NCI-H524 treated with DMSO at 0.1 percent for 48 hours (cell line): ENCODE measurements around the gene KIF26A.
"Not testable (repeated sequence)": the region's sequence is repeated elsewhere in the genome, so short reads cannot be mapped to it uniquely, and the experiment has no call there.

Source experiments
- DNase-seq: peaks from one replicate; lab custom pipeline; 2025; lab: John Stamatoyannopoulos, UW

The KIF26A gene

GRCh38 chr14:104143521-104144452 is 5.4 kb downstream of the KIF26A start:
- no peak for DNase-seq

- DNase-seq, result no peak
These were observed 6.0 kb downstream of the KIF26A start for GRCh38 chr14:104144453-104144790.

DNA sequence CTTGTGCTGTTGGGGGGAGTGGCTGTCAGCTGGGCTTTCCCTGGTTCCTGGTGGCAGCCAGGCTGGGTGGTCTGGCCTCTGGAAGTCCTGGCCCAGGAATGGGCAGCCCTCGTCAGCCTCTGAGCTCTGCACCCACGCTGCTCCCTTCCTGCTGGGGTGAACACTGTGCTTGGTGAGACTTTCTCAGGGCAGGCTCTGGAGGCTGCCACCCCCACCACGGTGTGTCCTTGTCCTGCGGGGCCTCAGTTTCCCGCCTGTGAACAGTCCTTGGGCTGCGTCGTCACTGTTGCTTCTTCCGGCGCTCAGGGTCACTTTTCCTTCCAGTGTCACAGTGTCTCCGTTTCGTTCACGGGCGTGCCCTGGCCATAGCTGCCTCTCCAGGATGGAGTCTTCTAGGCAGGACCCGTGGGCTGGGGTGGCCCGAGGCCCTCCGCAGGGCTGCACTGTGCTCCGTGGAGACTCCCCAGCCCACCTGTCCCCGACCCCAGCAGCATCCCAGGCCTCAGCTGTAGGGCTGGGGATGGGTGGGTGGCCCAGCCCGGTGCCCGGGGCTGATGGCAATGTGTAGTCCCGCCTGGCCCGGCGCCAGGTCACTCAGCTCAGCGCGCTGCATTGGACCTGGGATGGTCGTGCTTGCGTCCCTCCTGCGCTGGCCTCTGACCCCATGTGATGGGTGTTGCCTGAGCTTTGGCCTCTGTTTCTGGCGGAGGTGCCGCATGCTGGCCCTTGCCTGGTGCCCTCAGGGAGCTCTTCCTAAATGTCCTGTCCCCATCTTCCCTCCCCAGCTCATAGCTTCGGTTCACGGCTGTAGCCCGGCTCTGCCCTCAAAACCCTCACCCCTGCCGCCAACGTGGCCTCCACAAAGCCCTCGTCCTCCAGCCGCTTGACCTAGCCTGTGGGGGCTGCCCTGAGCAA is 6.8 kb downstream of the KIF26A start:
- no peak for DNase-seq

GRCh38 chr14:104145826-104146601 is 7.6 kb downstream of the KIF26A start:
- DNase-seq, result no peak

GRCh38 chr14:104146651-104147345 is 8.4 kb downstream of the KIF26A start:
- no peak for DNase-seq

GRCh38 chr14:104147346-104148125 is 9.1 kb downstream of the KIF26A start:
- no peak for DNase-seq

DNA sequence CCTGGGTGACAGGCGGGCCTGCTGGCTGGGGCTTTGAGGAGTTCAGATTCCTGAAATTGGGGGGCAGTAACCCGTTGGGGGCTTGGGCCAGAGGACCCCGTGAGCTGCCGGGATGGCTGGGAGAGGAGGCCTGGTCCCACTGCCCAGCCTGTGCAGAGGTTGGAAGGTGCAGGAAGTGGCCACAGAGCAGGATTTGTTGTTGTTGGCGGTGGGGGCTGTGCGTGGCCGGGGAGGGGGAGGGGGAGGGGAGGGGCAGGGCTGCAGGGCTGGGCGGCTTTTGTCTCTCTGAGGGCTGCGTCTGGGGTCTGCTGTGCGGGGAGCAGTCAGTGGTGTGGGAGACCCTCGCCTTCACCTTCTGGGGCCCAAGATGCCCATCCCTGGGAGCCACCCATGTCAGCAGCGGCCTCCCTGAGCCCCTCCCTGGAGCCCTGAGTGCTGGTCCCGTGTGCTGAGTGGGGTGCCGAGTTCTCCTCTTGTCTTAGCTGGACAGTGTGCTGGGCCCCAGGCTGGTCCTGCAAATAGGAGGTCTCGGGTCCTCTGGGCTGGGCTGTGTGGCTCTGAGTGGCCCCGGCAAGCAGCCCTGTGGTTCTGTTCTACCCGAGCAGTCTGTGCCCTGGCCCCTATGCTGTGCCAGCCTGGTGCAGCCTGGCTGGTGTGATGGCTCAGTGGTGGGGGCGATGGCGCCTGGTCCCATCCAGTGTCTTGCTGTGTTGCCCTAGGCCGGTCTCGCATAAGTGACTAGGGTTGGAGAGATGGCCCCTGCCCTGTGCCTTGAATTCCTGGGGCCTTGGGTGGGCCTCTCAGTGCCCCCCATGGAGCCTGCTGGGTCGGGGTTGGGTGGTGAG is 10.3 kb downstream of the KIF26A start:
- DNase-seq, result no peak

DNA sequence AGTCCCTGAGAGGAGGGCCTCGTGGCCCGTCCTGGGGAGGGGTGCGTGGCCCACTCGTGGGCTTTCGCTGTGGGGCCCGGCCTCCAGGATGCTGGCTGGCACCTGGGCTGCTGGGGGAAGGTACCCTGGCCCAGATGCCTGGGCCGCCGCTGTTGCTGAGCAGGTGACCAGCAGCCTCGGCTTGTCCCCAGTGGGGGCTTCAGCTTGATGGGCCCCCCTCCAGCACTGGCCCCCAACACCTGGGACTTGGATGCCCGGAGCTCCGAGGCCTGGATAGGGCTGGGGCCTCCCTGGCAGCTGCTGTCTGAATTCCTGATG is 10.8 kb downstream of the KIF26A start:
- DNase-seq, result no peak

DNA sequence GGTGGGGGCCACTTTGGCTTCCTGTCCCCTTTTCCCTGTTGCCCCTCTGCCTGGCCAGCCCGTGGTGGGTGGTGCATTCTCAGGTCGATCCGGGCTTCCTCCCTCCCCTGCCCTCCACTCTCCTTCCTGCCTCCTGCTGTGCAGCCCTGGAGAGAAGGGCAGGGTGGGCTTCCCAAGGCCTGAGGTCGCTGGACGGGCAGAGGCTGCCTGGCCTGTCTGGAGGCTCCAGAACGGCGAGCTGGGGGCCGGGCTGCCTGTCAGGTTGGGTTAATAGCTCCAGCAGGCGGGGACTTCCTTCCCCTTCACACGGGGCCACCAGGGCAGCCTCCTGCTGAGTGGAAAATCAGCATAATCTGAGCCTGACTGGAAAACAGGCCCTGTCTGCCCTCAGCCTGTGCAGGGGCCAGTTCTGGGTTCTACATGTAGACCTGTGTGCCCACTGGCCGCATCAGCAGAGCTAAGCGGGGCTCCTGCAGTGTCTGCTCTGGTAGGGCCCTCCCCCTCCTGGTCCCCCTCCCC is 11.3 kb downstream of the KIF26A start:
- DNase-seq, result peak; percentile 44

GRCh38 chr14:104150136-104151025 is 12.0 kb downstream of the KIF26A start:
- DNase-seq, result peak; percentile 94

DNA sequence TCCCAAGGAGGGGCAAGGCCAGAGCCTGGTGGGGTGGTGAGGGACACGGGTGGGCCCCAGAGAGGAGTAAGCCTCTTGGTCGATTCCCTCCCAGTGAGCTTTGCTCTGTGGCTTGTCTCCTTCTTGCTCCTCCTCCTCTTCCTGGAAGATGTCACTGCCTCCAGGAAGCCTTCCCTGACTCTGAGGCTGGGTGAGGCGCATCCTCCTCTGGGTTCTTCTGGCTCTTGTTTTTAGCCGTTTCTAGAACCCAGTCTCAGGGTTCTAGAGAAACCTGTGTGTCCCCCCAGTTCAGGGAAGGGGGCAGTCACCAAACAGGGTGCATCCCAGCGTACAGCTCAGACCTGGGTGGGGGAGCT is 12.6 kb downstream of the KIF26A start:
- DNase-seq, result no peak

GRCh38 chr14:104151566-104152245 is 13.3 kb downstream of the KIF26A start:
- no peak for DNase-seq

DNA sequence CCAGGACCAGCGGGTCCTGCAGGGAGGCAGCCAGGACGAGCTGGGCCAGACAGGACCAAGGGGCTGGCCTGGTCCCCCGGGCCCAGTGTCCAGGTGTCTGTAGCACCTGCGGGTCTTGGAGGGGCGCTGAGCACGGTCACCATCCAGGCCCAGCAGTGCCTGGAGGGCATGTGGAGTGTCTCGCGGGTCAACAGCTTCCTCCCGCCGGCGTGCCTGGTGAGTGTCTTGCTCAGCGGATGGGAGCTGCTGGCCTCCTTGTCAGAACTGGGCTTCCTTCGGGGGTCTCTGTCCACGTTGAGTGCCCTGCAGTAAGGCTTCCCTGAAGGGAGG is 13.8 kb downstream of the KIF26A start:
- no peak for DNase-seq

DNA sequence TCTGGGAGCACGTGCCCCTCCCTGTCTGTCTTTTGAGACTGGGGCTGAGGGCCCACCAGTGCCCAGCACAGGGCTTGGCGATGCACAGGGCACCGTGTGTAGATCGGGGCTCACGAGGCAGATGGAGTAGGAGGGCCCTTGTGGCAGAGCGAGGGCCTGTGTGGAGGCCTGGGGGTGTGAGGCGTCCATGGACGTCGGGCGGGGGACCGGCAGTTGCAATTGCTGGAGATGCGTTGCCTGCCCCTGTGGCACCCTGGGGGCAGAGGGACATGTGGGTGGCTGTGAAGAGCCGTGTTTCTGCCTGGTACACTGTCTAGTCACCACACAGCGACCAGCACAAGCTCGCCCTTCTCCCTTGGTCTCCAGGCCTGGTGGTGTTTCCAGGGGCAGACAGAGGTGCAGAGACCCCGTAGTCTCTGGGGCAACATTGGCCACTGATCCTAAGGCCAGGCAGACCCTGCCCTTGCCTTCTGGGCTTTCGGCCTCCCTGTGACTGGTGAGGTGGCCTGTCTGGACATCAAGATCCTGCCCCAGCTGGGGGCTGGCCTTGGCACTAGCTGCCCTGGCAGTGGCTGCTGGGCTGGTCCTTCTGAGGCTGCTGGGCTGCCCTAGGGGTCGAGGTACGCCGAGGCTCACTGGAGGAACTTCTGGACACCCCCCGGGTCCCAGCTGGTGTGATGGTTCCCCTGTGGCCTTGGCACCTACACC is 14.5 kb downstream of the KIF26A start:
- no peak for DNase-seq

DNA sequence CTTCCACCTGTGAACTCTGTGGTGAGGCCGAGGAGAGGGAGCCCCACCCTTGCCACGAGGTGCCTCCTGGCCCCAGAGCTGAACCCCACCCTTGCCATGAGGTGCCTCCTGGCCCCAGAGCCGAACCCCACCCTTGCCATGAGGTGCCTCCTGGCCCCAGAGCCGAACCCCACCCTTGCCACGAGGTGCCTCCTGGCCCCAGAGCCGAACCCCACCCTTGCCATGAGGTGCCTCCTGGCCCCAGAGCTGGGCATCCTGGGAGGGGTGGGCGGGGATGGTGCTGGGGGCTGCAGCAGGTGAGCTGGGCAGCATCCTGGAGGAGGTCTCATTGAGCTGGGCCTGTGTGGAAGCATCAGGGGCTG is 15.0 kb downstream of the KIF26A start:
- DNase-seq, result not testable (repeated sequence)

DNA sequence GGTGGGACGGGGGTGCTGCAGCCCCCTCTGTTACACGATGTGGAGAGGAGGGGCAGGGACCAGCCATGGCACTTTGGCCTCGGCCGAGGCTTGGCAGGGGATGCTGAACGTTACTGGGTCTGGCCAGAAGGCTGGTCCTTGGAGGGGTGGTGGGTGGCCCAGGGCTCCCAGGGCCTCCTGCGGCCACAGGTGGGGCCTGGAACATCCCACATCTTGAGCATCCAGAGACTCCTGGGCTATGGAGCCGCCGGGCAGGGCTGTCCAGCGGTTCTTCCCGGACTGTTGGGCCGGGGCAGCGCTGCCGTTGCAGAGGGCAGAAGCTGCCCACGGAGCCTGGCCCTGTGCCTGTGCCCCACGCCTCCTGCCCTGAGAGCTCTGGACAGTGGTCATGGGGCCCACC is 15.9 kb downstream of the KIF26A start:
- DNase-seq, result no peak

DNA sequence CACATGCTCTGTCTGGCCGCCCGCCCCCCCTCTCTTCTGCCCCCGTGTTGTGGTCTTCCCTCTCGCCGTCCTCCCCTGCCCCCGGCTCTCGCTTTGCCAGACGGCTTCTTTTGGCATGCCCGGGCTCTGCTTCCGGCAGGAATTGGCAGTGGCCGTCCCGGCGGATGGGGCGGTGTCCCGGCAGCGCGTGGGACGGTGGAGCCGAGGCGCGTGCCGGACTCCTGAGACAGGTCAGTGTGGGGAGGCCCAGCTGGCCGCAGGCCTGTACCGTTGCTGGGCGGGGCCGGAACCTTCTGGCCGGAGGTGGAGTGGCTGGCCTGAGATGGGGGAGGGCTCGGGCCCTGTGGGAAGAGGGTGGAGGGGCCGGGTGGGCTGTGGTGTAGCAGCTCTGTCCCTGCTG is 17.1 kb downstream of the KIF26A start:
- no peak for DNase-seq

GRCh38 chr14:104156142-104156541 is 17.8 kb downstream of the KIF26A start:
- DNase-seq, result no peak
